GM21367 (cell line): ENCODE results near the gene ASB6.
A peak's percentile ranks its signal among the peaks of the same experiment; 100 is the strongest.

Experiments
- ATAC-seq: cut with Tn5 transposase; IDR thresholded peaks from one replicate; pipeline ENCODE4 v1.9.1; 2021; ENCODE audit not compliant: unreplicated experiment

ASB6 gene

GRCh38 chr9:129627556-129628440 is 14.2 kb downstream of the ASB6 start:
- ATAC-seq = no peak

- peak; percentile 18 for ATAC-seq
These were observed 15.2 kb downstream of the ASB6 start for GRCh38 chr9:129626625-129627284.

GRCh38 chr9:129626079-129626624 is 15.8 kb downstream of the ASB6 start, which contains the start of gene NTMT1:
Gene NTMT1, plus strand, starts transcription at chr9:129626163. Its CDS starts 6,541 bp downstream, at chr9:129632704.
- ATAC-seq = peak; percentile 63

- ATAC-seq = no peak
These were observed 17.0 kb downstream of the ASB6 start for GRCh38 chr9:129624947-129625346.

- ATAC-seq = no peak
These were observed 17.7 kb downstream of the ASB6 start for GRCh38 chr9:129624168-129624759.

- ATAC-seq = no peak
These were observed 18.6 kb downstream of the ASB6 start for GRCh38 chr9:129623331-129623730.

- ATAC-seq = no peak
These were observed 21.2 kb downstream of the ASB6 start, which contains the start of gene C9orf50 for GRCh38 chr9:129620669-129621295. Gene C9orf50, minus strand, starts transcription at chr9:129621101. Its CDS starts 527 bp downstream, at chr9:129620574.

GRCh38 chr9:129619787-129620668 is 21.9 kb downstream of the ASB6 start:
- ATAC-seq = no peak

GRCh38 chr9:129617167-129617566 is 24.8 kb downstream of the ASB6 start:
- ATAC-seq = no peak

- no peak for ATAC-seq
These were observed 26.3 kb downstream of the ASB6 start for GRCh38 chr9:129615407-129616285.

GRCh38 chr9:129614932-129615331 is 27.0 kb downstream of the ASB6 start:
- no peak for ATAC-seq

- no peak for ATAC-seq
These were observed 28.3 kb downstream of the ASB6 start for GRCh38 chr9:129613520-129614175.

- ATAC-seq = no peak
These were observed 29.0 kb downstream of the ASB6 start for GRCh38 chr9:129612815-129613519.

- ATAC-seq = no peak
These were observed 29.8 kb downstream of the ASB6 start for GRCh38 chr9:129612123-129612522.

- ATAC-seq = no peak
These were observed 30.6 kb downstream of the ASB6 start for GRCh38 chr9:129611307-129611800.

- peak; percentile 53 for ATAC-seq
These were observed 31.3 kb downstream of the ASB6 start for GRCh38 chr9:129610473-129611306.

GRCh38 chr9:129610213-129610472 is 31.8 kb downstream of the ASB6 start:
- ATAC-seq = no peak
